Panc1 (cell line): ENCODE measurements around the gene FAM53B. TPM values are rescaled to one million over a fixed set of nuclear protein-coding genes. Genes with fewer than 3 reads are reported as not detected.

ENCODE experiments used
- ATAC-seq: fragments of 200-7000 bp; cut with Tn5 transposase; 2 replicates; pipeline ENCODE4 v1.9.1; 2020; ENCODE audit warnings: mild to moderate bottlenecking, moderate library complexity
- BruUV-seq: library from RNA; stranded (reverse); fragments of 400-500 nt; replicated peaks from 2 replicates; lab custom pipeline; 2021; lab: Mats Ljungman, UMichigan
- CTCF ChIA-PET: fragments of 300-600 bp; sonication (Branson Sonifier 250); formaldehyde crosslinking; loops from one replicate; lab custom pipeline; 2022; ENCODE audit warnings: antibody characterized with exemption; lab: Charles Lee
- POLR2A ChIA-PET: fragments of 300-600 bp; sonication (Branson Sonifier 250); formaldehyde crosslinking; loops from one replicate; lab custom pipeline; 2022; ENCODE audit warnings: antibody characterized with exemption; lab: Charles Lee
- DNase-seq: peaks from one replicate; pipeline ENCODE4 v3.0.0-alpha.2; 2010; ENCODE audit warnings: low read depth, low spot score
- H3K27ac ChIP-seq: 2 replicates; pipeline ENCODE4 v1.5.1; 2011; ENCODE audit warnings: mild to moderate bottlenecking, low read length, inconsistent platforms
- H3K27me3 ChIP-seq: fragments of 200-500 bp; sonication (Bioruptor generic); 2 replicates; pipeline ENCODE4 v1.6.0; 2014; ENCODE audit warnings: low read length, inconsistent platforms; ENCODE audit not compliant: control insufficient read depth, insufficient read depth
- H3K36me3 ChIP-seq: fragments of 200-500 bp; sonication (Bioruptor generic); 2 replicates; pipeline ENCODE4 v1.5.1; 2014; ENCODE audit warnings: inconsistent platforms, mild to moderate bottlenecking, low read length, moderate library complexity; ENCODE audit not compliant: control insufficient read depth, insufficient read depth
- H3K4me1 ChIP-seq: 2 replicates; pipeline ENCODE4 v1.5.1; 2011; ENCODE audit warnings: inconsistent platforms, mild to moderate bottlenecking, low read length, moderate library complexity; ENCODE audit not compliant: control insufficient read depth, insufficient read depth
- H3K4me3 ChIP-seq, 2 experiments: 2 replicates each; pipeline ENCODE4 v1.5.1; 2011 to 2012; ENCODE audit warnings: low read depth in 2 of 2, low read length in 2 of 2, mild to moderate bottlenecking in 2 of 2, inconsistent platforms in 1 of 2, moderate library complexity in 1 of 2
- H3K9me3 ChIP-seq: fragments of 200-500 bp; sonication (Bioruptor generic); 2 replicates; pipeline ENCODE4 v1.5.1; 2014; ENCODE audit warnings: low read depth, mild to moderate bottlenecking, inconsistent platforms, low read length, moderate library complexity; ENCODE audit not compliant: control insufficient read depth, insufficient read depth
- CTCF ChIP-seq: fragments of 450-650 bp; IDR thresholded peaks from 2 replicates; pipeline ENCODE4 v1.5.1; 2017; ENCODE audit warnings: mild to moderate bottlenecking
- POLR2AphosphoS5 ChIP-seq: IDR thresholded peaks from 2 replicates; pipeline ENCODE4 v1.6.1; 2012; ENCODE audit warnings: mild to moderate bottlenecking, low read depth, low read length, moderate library complexity
- SIN3A ChIP-seq: IDR thresholded peaks from 2 replicates; pipeline ENCODE4 v1.6.1; 2012; ENCODE audit warnings: low read depth, mild to moderate bottlenecking, low read length, moderate library complexity, borderline replicate concordance; ENCODE audit not compliant: insufficient read depth
- TCF7L2 ChIP-seq: IDR thresholded peaks from 2 replicates; pipeline ENCODE4 v1.6.1; 2011; ENCODE audit warnings: mild to moderate bottlenecking, low read depth, low read length, inconsistent platforms
- in situ Hi-C: cut with HindIII; loops from 2 replicates; pipeline ENCODE4 v1.10.0; 2016; ENCODE audit warnings: low sequenced_read_pairs, low pct_unique_long_range_greater_than_20kb
- intact Hi-C: fragments of 100-400 bp; cut with micrococcal nuclease; formaldehyde crosslinking; loops from one replicate; pipeline ENCODE4 v1.10.0; 2022; ENCODE audit not compliant: unreplicated experiment
- total RNA-seq: library from RNA; stranded (reverse); gene quantifications from one replicate; pipeline ENCODE4 v1.2.1, GENCODE V29; 2021; ENCODE audit not compliant: unreplicated experiment
- TF ChIP-seq, protein P1 (sequence below), 2 experiments: IDR thresholded peaks; 2 replicates each; pipeline ENCODE4 v1.6.1; 2011 to 2012; ENCODE audit warnings: low read depth in 2 of 2, control low read depth in 1 of 2, low read length in 1 of 2, mild to moderate bottlenecking in 1 of 2, moderate library complexity in 1 of 2; ENCODE audit not compliant: insufficient read depth in 1 of 2

FAM53B gene
- total RNA-seq, 1 experiment from 2014 or later, result 42.5 TPM

GRCh38 chr10:124763267-124763666 lies 19.1 kb upstream of the FAM53B start:
- intact Hi-C loops, result no loop called here
- H3K4me1 ChIP-seq, result no peaks in the 10 kb centered on the region
- BruUV-seq, result no TSS peak

GRCh38 chr10:124762281-124762680 lies 18.1 kb upstream of the FAM53B start:
- ChIA-PET POLR2A (no interaction called here), CTCF (no interaction called here)
- Histone ChIP-seq H3K27ac (no peak overlapping the region), H3K36me3 (peaks cover 59% of the 10 kb centered on the region), H3K4me3 (no peak overlapping the region), H3K27me3 (no peaks in the 10 kb centered on the region), H3K4me1 (no peaks in the 10 kb centered on the region), H3K9me3 (no peaks in the 10 kb centered on the region)
- intact Hi-C loops, result no loop called here
- TF ChIP-seq CTCF (no peak), TCF7L2 (no peak), SIN3A (no peak), POLR2AphosphoS5 (no peak)
- TF ChIP-seq, protein P1, sequence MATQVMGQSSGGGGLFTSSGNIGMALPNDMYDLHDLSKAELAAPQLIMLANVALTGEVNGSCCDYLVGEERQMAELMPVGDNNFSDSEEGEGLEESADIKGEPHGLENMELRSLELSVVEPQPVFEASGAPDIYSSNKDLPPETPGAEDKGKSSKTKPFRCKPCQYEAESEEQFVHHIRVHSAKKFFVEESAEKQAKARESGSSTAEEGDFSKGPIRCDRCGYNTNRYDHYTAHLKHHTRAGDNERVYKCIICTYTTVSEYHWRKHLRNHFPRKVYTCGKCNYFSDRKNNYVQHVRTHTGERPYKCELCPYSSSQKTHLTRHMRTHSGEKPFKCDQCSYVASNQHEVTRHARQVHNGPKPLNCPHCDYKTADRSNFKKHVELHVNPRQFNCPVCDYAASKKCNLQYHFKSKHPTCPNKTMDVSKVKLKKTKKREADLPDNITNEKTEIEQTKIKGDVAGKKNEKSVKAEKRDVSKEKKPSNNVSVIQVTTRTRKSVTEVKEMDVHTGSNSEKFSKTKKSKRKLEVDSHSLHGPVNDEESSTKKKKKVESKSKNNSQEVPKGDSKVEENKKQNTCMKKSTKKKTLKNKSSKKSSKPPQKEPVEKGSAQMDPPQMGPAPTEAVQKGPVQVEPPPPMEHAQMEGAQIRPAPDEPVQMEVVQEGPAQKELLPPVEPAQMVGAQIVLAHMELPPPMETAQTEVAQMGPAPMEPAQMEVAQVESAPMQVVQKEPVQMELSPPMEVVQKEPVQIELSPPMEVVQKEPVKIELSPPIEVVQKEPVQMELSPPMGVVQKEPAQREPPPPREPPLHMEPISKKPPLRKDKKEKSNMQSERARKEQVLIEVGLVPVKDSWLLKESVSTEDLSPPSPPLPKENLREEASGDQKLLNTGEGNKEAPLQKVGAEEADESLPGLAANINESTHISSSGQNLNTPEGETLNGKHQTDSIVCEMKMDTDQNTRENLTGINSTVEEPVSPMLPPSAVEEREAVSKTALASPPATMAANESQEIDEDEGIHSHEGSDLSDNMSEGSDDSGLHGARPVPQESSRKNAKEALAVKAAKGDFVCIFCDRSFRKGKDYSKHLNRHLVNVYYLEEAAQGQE (IDR thresholded peaks at IDR 0.05; ENCODE audit: insufficient read depth in 1 of 2, low read depth in 2 of 2, low read length in 1 of 2), result no peak
- no TSS peak for BruUV-seq
- in situ Hi-C loops, result no loop called here
- ATAC-seq (no peak), DNase-seq (no peak)

More at GRCh38 chr10:124763267-124763666, 19.1 kb upstream of the FAM53B start:
- H3K27me3 ChIP-seq, result no peaks in the 10 kb centered on the region
- DNase-seq (no peak), ATAC-seq (no peak)
- peaks cover 53% of the 10 kb centered on the region for H3K36me3 ChIP-seq
- ChIA-PET POLR2A (no interaction called here), CTCF (interaction anchor here (0.5 kb wide), 1 partner anchor 20 kb away, joined by 3 read pairs; no protein-coding TSS in a partner anchor)
- no peak overlapping the region for H3K27ac ChIP-seq
- no peaks in the 10 kb centered on the region for H3K9me3 ChIP-seq
- in situ Hi-C loops, result no loop called here
- TF ChIP-seq SIN3A (no peak), TCF7L2 (no peak), CTCF (no peak), POLR2AphosphoS5 (no peak)
- TF ChIP-seq, protein P1 (IDR thresholded peaks at IDR 0.05; ENCODE audit: insufficient read depth in 1 of 2, low read depth in 2 of 2, low read length in 1 of 2), result no peak
- no peak overlapping the region for H3K4me3 ChIP-seq
